ENCODE measurements around the gene ACKR3. TPM values are rescaled to one million over a fixed set of nuclear protein-coding genes. Genes with fewer than 3 reads are reported as not detected.

The ACKR3 gene
- total and polyA plus RNA-seq, 2 donors (not counting 1 experiment from before 2014, with no cell fraction given) = 7.1 to 15.3 TPM

- Histone ChIP-seq H3K4me2 (replicated peaks; ENCODE audit: low read depth, low read length, poor library complexity, severe bottlenecking) (no peak overlapping the region), H3K9me3 (ENCODE audit: control extremely low read depth in 1 of 3, control insufficient read depth in 2 of 3, insufficient read depth in 1 of 3, low read length in 2 of 3) (peaks cover 0 to 12% (median 0%) of the 10 kb centered on the region in 3 donors), H3K79me2 (ENCODE audit: control insufficient read depth, insufficient read depth, low read length) (no peaks in the 10 kb centered on the region), H3K27ac (ENCODE audit: low read length in 2 of 2) (no peak overlapping the region), H3K4me3 (ENCODE audit: control extremely low read depth in 1 of 5, extremely low read depth in 1 of 5, insufficient read depth in 1 of 5, low read depth in 2 of 5, low read length in 4 of 5) (no peak overlapping the region), H3K36me3 (replicated peaks in 1 of 2; ENCODE audit: control extremely low read depth in 1 of 2, control insufficient read depth in 1 of 2, extremely low read depth in 1 of 2, insufficient read depth in 2 of 2, low read length in 1 of 2) (no peaks in the 10 kb centered on the region), H3K4me1 (ENCODE audit: control insufficient read depth in 2 of 2, insufficient read depth in 2 of 2, low read length in 2 of 2) (no peaks in the 10 kb centered on the region), H3K27me3 (replicated peaks in 1 of 4; ENCODE audit: control extremely low read depth in 1 of 4, control insufficient read depth in 3 of 4, insufficient read depth in 4 of 4, low read length in 3 of 4) (peaks cover 0 to 11% (median under 1%) of the 10 kb centered on the region in 4 experiments), H3K9ac (ENCODE audit: low read length) (no peak overlapping the region), H4K20me1 (ENCODE audit: control insufficient read depth, insufficient read depth, low read length, poor library complexity, severe bottlenecking) (no peaks in the 10 kb centered on the region), H2AFZ (ENCODE audit: insufficient read depth, low read depth, low read length, poor library complexity, severe bottlenecking) (no peak overlapping the region)
- intact Hi-C loops (cut with micrococcal nuclease) = no loop called here
- WGBS (ENCODE audit: insufficient coverage) = 86% methylated on average over 13 of the region's 13 CpGs
- ATAC-seq (ENCODE audit: low read depth) (no peak), DNase-seq (no peak)
- H3K9me3 Mint-ChIP-seq (ENCODE audit: insufficient read depth) = peaks cover 3% of the 10 kb centered on the region
- TF ChIP-seq EZH2 (IDR thresholded peaks at IDR 0.05; ENCODE audit: borderline replicate concordance, insufficient read depth, low read depth, low read length, poor library complexity, severe bottlenecking) (no peak), CTCF (IDR thresholded peaks at IDR 0.05) (no peak)
- peaks cover 10% of the 10 kb centered on the region for H3K4me1 Mint-ChIP-seq
- CTCF ChIA-PET = interaction anchor here (0.6 kb wide), 1 partner anchor 36 kb away, joined by 3 read pairs; the partner anchor contains the start of gene ACKR3
- H3K4me3 Mint-ChIP-seq = no peak overlapping the region
- no peak overlapping the region for H3K27ac Mint-ChIP-seq
- POLR2A ChIA-PET = no interaction called here
- H3K27me3 Mint-ChIP-seq = peaks cover 42% of the 10 kb centered on the region
These were observed 35.7 kb downstream of the ACKR3 start for GRCh38 chr2:236605345-236605734.

GRCh38 chr2:236606023-236606422 is 36.4 kb downstream of the ACKR3 start:
- Histone ChIP-seq H2AFZ (ENCODE audit: insufficient read depth, low read depth, low read length, poor library complexity, severe bottlenecking) (no peak overlapping the region), H3K9ac (ENCODE audit: low read length) (no peak overlapping the region), H3K4me2 (replicated peaks; ENCODE audit: low read depth, low read length, poor library complexity, severe bottlenecking) (no peak overlapping the region), H3K4me3 (ENCODE audit: control extremely low read depth in 1 of 5, extremely low read depth in 1 of 5, insufficient read depth in 1 of 5, low read depth in 2 of 5, low read length in 4 of 5) (no peak overlapping the region), H3K79me2 (ENCODE audit: control insufficient read depth, insufficient read depth, low read length) (no peaks in the 10 kb centered on the region), H3K27me3 (replicated peaks in 1 of 4; ENCODE audit: control extremely low read depth in 1 of 4, control insufficient read depth in 3 of 4, insufficient read depth in 4 of 4, low read length in 3 of 4) (peaks cover 0 to 11% (median 0%) of the 10 kb centered on the region in 4 experiments), H3K4me1 (ENCODE audit: control insufficient read depth in 2 of 2, insufficient read depth in 2 of 2, low read length in 2 of 2) (no peaks in the 10 kb centered on the region), H4K20me1 (ENCODE audit: control insufficient read depth, insufficient read depth, low read length, poor library complexity, severe bottlenecking) (no peaks in the 10 kb centered on the region), H3K27ac (ENCODE audit: low read length in 2 of 2) (no peak overlapping the region), H3K9me3 (ENCODE audit: control extremely low read depth in 1 of 3, control insufficient read depth in 2 of 3, insufficient read depth in 1 of 3, low read length in 2 of 3) (peaks cover 0 to 12% (median 0%) of the 10 kb centered on the region in 3 donors), H3K36me3 (replicated peaks in 1 of 2; ENCODE audit: control extremely low read depth in 1 of 2, control insufficient read depth in 1 of 2, extremely low read depth in 1 of 2, insufficient read depth in 2 of 2, low read length in 1 of 2) (no peaks in the 10 kb centered on the region)
- WGBS (ENCODE audit: insufficient coverage) = 90% methylated on average over 9 of the region's 10 CpGs
- intact Hi-C loops (cut with micrococcal nuclease) = no loop called here
- peaks cover 8% of the 10 kb centered on the region for H3K4me1 Mint-ChIP-seq
- CTCF ChIA-PET = no interaction called here
- ATAC-seq (ENCODE audit: low read depth) = no peak
- no peak overlapping the region for H3K4me3 Mint-ChIP-seq
- POLR2A ChIA-PET = no interaction called here
- H3K27ac Mint-ChIP-seq = no peak overlapping the region
- H3K9me3 Mint-ChIP-seq (ENCODE audit: insufficient read depth) = peaks cover 3% of the 10 kb centered on the region
- H3K27me3 Mint-ChIP-seq = peaks cover 41% of the 10 kb centered on the region
- DNase-seq = no peak
- TF ChIP-seq EZH2 (IDR thresholded peaks at IDR 0.05; ENCODE audit: borderline replicate concordance, insufficient read depth, low read depth, low read length, poor library complexity, severe bottlenecking) (no peak), CTCF (IDR thresholded peaks at IDR 0.05) (no peak)
